ENCODE results near the gene ARSB. TPM values are rescaled to one million over a fixed set of nuclear protein-coding genes. Genes with fewer than 3 reads are reported as not detected.
"Not testable (repeated sequence)": the region's sequence is repeated elsewhere in the genome, so short reads cannot be mapped to it uniquely, and the experiment has no call there.

ARSB gene
- total RNA-seq, 2 experiments from 2014 or later = 4.4 to 5.2 TPM

- no peak for TF ChIP-seq CTCF (IDR thresholded peaks at IDR 0.05)
- no peak overlapping the region for H3K27ac ChIP-seq (ENCODE audit: low read depth in 1 of 2, low read length in 2 of 2)
- Mint-ChIP-seq H3K36me3 (ENCODE audit: low read depth) (no peaks in the 10 kb centered on the region), H3K9me3 (no peaks in the 10 kb centered on the region), H3K4me3 (no peak overlapping the region), H3K27ac (no peak overlapping the region), H3K27me3 (no peaks in the 10 kb centered on the region), H3K4me1 (ENCODE audit: low read depth) (no peaks in the 10 kb centered on the region)
- POLR2A ChIA-PET = no interaction called here
- intact Hi-C loops (cut with DNase I, micrococcal nuclease) = no loop called here
- no peak overlapping the region for H3K4me3 ChIP-seq (ENCODE audit: low read length)
- DNase-seq (no peak), ATAC-seq (ENCODE audit: poor library complexity) (no peak)
- CTCF ChIA-PET = no interaction called here
- no peaks in the 10 kb centered on the region for H3K27me3 ChIP-seq (ENCODE audit: control insufficient read depth in 1 of 2, insufficient read depth in 2 of 2, low read length in 2 of 2)
- H3K9me3 ChIP-seq (ENCODE audit: control insufficient read depth in 1 of 2, insufficient read depth in 1 of 2, low read length in 2 of 2) = no peaks in the 10 kb centered on the region
- no peaks in the 10 kb centered on the region for H3K36me3 ChIP-seq (ENCODE audit: insufficient read depth, low read length)
- H3K4me1 ChIP-seq (ENCODE audit: insufficient read depth, low read length) = no peaks in the 10 kb centered on the region
Measured at GRCh38 chr5:78734094-78734845, 250.8 kb downstream of the ARSB start.

- H3K27ac ChIP-seq (ENCODE audit: low read depth in 1 of 2, low read length in 2 of 2); H3K9me3 ChIP-seq (ENCODE audit: control insufficient read depth in 1 of 2, insufficient read depth in 1 of 2, low read length in 2 of 2); H3K9me3 Mint-ChIP-seq; ATAC-seq (ENCODE audit: poor library complexity); POLR2A ChIA-PET; H3K4me3 Mint-ChIP-seq; H3K27ac Mint-ChIP-seq; H3K27me3 ChIP-seq (ENCODE audit: control insufficient read depth in 1 of 2, insufficient read depth in 2 of 2, low read length in 2 of 2); intact Hi-C loops (cut with DNase I, micrococcal nuclease); H3K4me1 ChIP-seq (ENCODE audit: insufficient read depth, low read length); H3K27me3 Mint-ChIP-seq; H3K4me1 Mint-ChIP-seq (ENCODE audit: low read depth); CTCF ChIA-PET; DNase-seq; H3K4me3 ChIP-seq (ENCODE audit: low read length); H3K36me3 Mint-ChIP-seq (ENCODE audit: low read depth); H3K36me3 ChIP-seq (ENCODE audit: insufficient read depth, low read length): not testable (repeated sequence)
Measured at GRCh38 chr5:78732721-78733120, 252.4 kb downstream of the ARSB start.

- Histone ChIP-seq H3K36me3 (ENCODE audit: insufficient read depth, low read length) (no peaks in the 10 kb centered on the region), H3K27me3 (ENCODE audit: control insufficient read depth in 1 of 2, insufficient read depth in 2 of 2, low read length in 2 of 2) (no peaks in the 10 kb centered on the region), H3K4me3 (ENCODE audit: low read length) (no peak overlapping the region), H3K27ac (ENCODE audit: low read depth in 1 of 2, low read length in 2 of 2) (no peak overlapping the region), H3K4me1 (ENCODE audit: insufficient read depth, low read length) (no peaks in the 10 kb centered on the region), H3K9me3 (ENCODE audit: control insufficient read depth in 1 of 2, insufficient read depth in 1 of 2, low read length in 2 of 2) (no peaks in the 10 kb centered on the region)
- intact Hi-C loops (cut with DNase I, micrococcal nuclease) = no loop called here
- Mint-ChIP-seq H3K36me3 (ENCODE audit: low read depth) (no peaks in the 10 kb centered on the region), H3K27me3 (no peaks in the 10 kb centered on the region), H3K4me1 (ENCODE audit: low read depth) (no peaks in the 10 kb centered on the region), H3K27ac (no peak overlapping the region), H3K9me3 (no peaks in the 10 kb centered on the region), H3K4me3 (no peak overlapping the region)
- ATAC-seq (ENCODE audit: poor library complexity) = no peak
- POLR2A ChIA-PET = no interaction called here
- TF ChIP-seq CTCF (IDR thresholded peaks at IDR 0.05) = no peak
- CTCF ChIA-PET = no interaction called here
- no peak for DNase-seq
Measured at GRCh38 chr5:78731884-78732283, 253.2 kb downstream of the ARSB start.

Data from CD4-positive, alpha-beta T cell (primary cell).